GM19452 (cell line): Measurements from ENCODE around the gene DDIT3.

Experiments used
- ATAC-seq: cut with Tn5 transposase; IDR thresholded peaks from one replicate; pipeline ENCODE4 v1.9.1; 2021; ENCODE audit not compliant: unreplicated experiment

Gene DDIT3

GRCh38 chr12:57470286-57470969 is 49.9 kb downstream of the DDIT3 start:
- no peak for ATAC-seq

GRCh38 chr12:57469296-57470164 is 50.8 kb downstream of the DDIT3 start:
- no peak for ATAC-seq

- ATAC-seq = no peak
These were observed 52.4 kb downstream of the DDIT3 start for GRCh38 chr12:57467915-57468314.

GRCh38 chr12:57467212-57467874 is 53.0 kb downstream of the DDIT3 start:
- no peak for ATAC-seq
